PC-9 (cell line): Measurements from ENCODE around the gene EHBP1L1.

ENCODE experiments used
- EZH2 ChIP-seq: fragments of 200-600 bp; sonication (generic); IDR thresholded peaks from 2 replicates; pipeline ENCODE4 v1.8.0; 2017; ENCODE audit warnings: antibody characterized with exemption, low read depth
- TF ChIP-seq, protein P1 (sequence below): fragments of 200-600 bp; sonication (generic); conservative IDR thresholded peaks from 2 replicates; pipeline ENCODE4 v1.6.1; 2017; ENCODE audit warnings: mixed run types, antibody characterized with exemption, mild to moderate bottlenecking, moderate library complexity

DNA sequence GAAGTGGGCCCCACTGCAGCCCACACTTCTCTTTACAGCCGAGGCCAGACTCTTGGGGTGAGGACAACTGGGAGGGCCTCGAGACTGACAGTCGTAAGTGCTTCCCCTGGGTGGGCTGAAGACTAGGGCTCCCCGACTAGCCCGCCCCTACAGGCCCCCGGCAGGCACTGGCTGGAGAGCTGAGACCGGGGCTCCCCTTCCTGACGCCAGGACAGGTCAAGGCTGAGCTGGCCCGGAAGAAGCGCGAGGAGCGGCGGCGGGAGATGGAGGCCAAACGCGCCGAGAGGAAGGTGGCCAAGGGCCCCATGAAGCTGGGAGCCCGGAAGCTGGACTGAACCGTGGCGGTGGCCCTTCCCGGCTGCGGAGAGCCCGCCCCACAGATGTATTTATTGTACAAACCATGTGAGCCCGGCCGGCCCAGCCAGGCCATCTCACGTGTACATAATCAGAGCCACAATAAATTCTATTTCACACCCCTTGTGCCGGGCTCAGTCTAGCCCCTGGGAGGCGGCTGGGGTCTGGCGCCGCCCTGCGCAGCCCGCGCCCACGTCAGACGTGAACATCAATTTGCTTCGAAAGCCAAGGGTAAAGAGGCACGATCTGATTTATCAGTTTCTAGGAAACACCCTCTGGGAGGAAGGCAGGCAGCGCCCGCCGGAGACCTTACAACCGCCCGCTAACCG, 37.5 kb upstream of the EHBP1L1 start:
- TF ChIP-seq, protein P1, sequence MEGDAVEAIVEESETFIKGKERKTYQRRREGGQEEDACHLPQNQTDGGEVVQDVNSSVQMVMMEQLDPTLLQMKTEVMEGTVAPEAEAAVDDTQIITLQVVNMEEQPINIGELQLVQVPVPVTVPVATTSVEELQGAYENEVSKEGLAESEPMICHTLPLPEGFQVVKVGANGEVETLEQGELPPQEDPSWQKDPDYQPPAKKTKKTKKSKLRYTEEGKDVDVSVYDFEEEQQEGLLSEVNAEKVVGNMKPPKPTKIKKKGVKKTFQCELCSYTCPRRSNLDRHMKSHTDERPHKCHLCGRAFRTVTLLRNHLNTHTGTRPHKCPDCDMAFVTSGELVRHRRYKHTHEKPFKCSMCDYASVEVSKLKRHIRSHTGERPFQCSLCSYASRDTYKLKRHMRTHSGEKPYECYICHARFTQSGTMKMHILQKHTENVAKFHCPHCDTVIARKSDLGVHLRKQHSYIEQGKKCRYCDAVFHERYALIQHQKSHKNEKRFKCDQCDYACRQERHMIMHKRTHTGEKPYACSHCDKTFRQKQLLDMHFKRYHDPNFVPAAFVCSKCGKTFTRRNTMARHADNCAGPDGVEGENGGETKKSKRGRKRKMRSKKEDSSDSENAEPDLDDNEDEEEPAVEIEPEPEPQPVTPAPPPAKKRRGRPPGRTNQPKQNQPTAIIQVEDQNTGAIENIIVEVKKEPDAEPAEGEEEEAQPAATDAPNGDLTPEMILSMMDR, result no peak
- no peak for TF ChIP-seq EZH2
